ENCODE measurements around the gene DNAH8. TPM values are rescaled to one million over a fixed set of nuclear protein-coding genes. Genes with fewer than 3 reads are reported as not detected.

Gene DNAH8
- total RNA-seq, 1 experiment from 2014 or later, result not detected

GRCh38 chr6:38728203-38728602 is 13.1 kb downstream of the DNAH8 start:
- Histone ChIP-seq H3K36me3 (ENCODE audit: control insufficient read depth in 1 of 2, insufficient read depth in 2 of 2, low read length in 2 of 2) (no peaks in the 10 kb centered on the region), H3K27ac (ENCODE audit: low read depth, low read length) (no peak overlapping the region), H3K4me2 (ENCODE audit: low read length) (no peak overlapping the region), H2AFZ (ENCODE audit: low read depth, low read length, poor library complexity, severe bottlenecking) (no peak overlapping the region), H3K9me2 (ENCODE audit: insufficient read depth) (no peaks in the 10 kb centered on the region), H3K9me3 (ENCODE audit: control insufficient read depth in 1 of 2, insufficient read depth in 1 of 2, low read depth in 1 of 2, low read length in 2 of 2) (no peaks in the 10 kb centered on the region), H3K4me1 (ENCODE audit: control insufficient read depth in 1 of 2, insufficient read depth in 2 of 2, low read length in 2 of 2) (no peaks in the 10 kb centered on the region), H3K9ac (ENCODE audit: low read length) (no peak overlapping the region), H3K79me2 (ENCODE audit: insufficient read depth, low read length) (no peaks in the 10 kb centered on the region), H4K20me1 (ENCODE audit: insufficient read depth) (no peaks in the 10 kb centered on the region), H3K4me3 (replicated peaks in 1 of 2; ENCODE audit: low read depth in 1 of 2, low read length in 2 of 2) (no peak overlapping the region), H3K27me3 (ENCODE audit: insufficient read depth, low read length) (no peaks in the 10 kb centered on the region)
- no peak for ATAC-seq
- BruUV-seq (replicated peaks), result no TSS peak
- intact Hi-C loops (cut with micrococcal nuclease), result no loop called here
- TF ChIP-seq EZH2 (IDR thresholded peaks at IDR 0.05), result no peak
- no peak for TF ChIP-seq REST (IDR thresholded peaks at IDR 0.05; ENCODE audit: low read depth)
- no peak for TF ChIP-seq SP1 (IDR thresholded peaks at IDR 0.05; ENCODE audit: low read depth)
- no peak for TF ChIP-seq CTCF (IDR thresholded peaks at IDR 0.05 in 2 of 3, conservative IDR thresholded peaks at IDR 0.05 in 1 of 3; ENCODE audit: borderline replicate concordance in 1 of 3, insufficient read depth in 1 of 3, low read depth in 2 of 3, low read length in 2 of 3)
- TF ChIP-seq ZFX (IDR thresholded peaks at IDR 0.05), result no peak
- no peak for TF ChIP-seq POLR2AphosphoS5 (IDR thresholded peaks at IDR 0.05; ENCODE audit: low read depth, low read length)
- no peak for TF ChIP-seq EGR1 (IDR thresholded peaks at IDR 0.05; ENCODE audit: low read depth)
- no peak for TF ChIP-seq ZNF274 (IDR thresholded peaks at IDR 0.05; ENCODE audit: low read depth, low read length)
- TF ChIP-seq ELF1 (IDR thresholded peaks at IDR 0.05; ENCODE audit: borderline replicate concordance, low read depth), result no peak
- TF ChIP-seq ATF3 (IDR thresholded peaks at IDR 0.05), result no peak
- TF ChIP-seq TCF7L2 (IDR thresholded peaks at IDR 0.05; ENCODE audit: borderline replicate concordance, extremely low read depth, insufficient read depth, insufficient read length), result no peak
- TF ChIP-seq ZBTB33 (IDR thresholded peaks at IDR 0.05; ENCODE audit: extremely low read depth, insufficient replicate concordance, low read length), result no peak
- no peak for TF ChIP-seq SRF (IDR thresholded peaks at IDR 0.05; ENCODE audit: low read depth)
- no peak for TF ChIP-seq CEBPB (IDR thresholded peaks at IDR 0.05; ENCODE audit: low read depth)
- CTCF ChIA-PET, result no interaction called here
- RAD21 ChIA-PET (ENCODE audit: low non-redundant PET in 1 of 2, low total read pairs in 2 of 2, uncharacterized antibody in 2 of 2, unreplicated experiment in 2 of 2), result no interaction called here
- POLR2A ChIA-PET, result no interaction called here
- DNase-seq (ENCODE audit: low read depth, low spot score), result no peak
